Mesodermal cell (in vitro differentiated cells): ENCODE data around the gene AGGF1.
"Not testable (repeated sequence)": the region's sequence is repeated elsewhere in the genome, so short reads cannot be mapped to it uniquely, and the experiment has no call there.

Experiments
- H3K27ac ChIP-seq: 2 replicates; pipeline ENCODE4 v1.7.0; 2013; ENCODE audit warnings: mild to moderate bottlenecking, low read depth, low read length, moderate library complexity; ENCODE audit not compliant: severe bottlenecking
- H3K36me3 ChIP-seq: 2 replicates; pipeline ENCODE4 v1.7.1; 2013; ENCODE audit warnings: mild to moderate bottlenecking, low read length, moderate library complexity; ENCODE audit not compliant: control insufficient read depth, insufficient read depth
- H3K4me1 ChIP-seq: one replicate; pipeline ENCODE4 v1.7.1; 2013; ENCODE audit warnings: mild to moderate bottlenecking, low read length; ENCODE audit not compliant: insufficient read depth, control insufficient read depth, poor library complexity, severe bottlenecking
- H3K4me3 ChIP-seq: 2 replicates; pipeline ENCODE4 v1.7.0; 2013; ENCODE audit warnings: low read length, control low read depth, mild to moderate bottlenecking; ENCODE audit not compliant: insufficient read depth, poor library complexity, severe bottlenecking; ENCODE audit errors: extremely low read depth
- H3K9me3 ChIP-seq: 2 replicates; pipeline ENCODE4 v1.7.1; 2013; ENCODE audit warnings: mild to moderate bottlenecking, low read length, moderate library complexity; ENCODE audit not compliant: control insufficient read depth
- WGBS, 2 experiments: methylation state at CpG; one replicate each; pipeline ENCODE4 v1.1.5; 2013; ENCODE audit warnings: missing lambda C conversion rate in 2 of 2; ENCODE audit not compliant: insufficient coverage in 2 of 2; 5-methylcytosine and 5-hydroxymethylcytosine counted together

AGGF1 gene

DNA sequence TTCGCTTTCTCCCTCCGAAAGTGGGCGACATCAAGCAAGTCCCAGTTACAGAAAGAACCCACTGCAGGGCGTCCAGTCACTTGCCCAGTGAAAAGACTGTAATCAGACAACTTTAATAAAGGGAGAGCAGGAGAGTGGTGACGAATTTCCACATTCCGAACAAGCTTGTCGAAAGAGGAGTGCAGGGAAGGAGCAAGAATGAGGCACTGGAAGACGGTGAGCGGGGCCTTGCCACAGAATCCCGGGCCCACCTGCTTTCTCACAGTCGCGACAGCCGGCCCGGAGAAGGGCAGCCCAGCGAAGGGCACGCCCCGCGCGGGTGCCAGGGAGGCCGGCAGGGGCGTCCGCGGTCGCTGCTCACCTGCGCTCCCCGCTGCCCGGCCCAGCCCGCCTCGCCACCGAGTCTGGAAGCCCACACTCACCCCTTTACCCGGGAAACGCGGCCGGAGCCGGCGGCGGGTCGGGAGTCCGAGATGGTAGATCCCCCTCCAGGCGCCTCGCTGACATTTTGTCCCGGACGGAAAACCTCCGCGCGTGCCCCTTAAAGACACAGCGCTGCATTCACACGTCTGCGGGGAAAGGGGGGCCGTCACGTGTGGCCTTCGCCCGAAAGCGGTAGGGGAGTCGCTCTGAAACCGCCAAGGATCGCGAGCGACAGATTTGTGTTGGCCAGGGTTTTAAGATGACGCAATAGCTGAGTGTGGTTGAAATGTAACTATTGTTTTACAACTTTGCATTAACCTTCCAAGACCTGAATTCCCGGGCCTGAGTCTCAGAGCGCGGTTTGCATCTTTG is 56.7 kb downstream of the AGGF1 start, which contains the start of gene ZBED3:
ZBED3 (minus strand) TSS at position 597 of the 795 bp plus-strand sequence. CDS start 9,407 bp downstream, outside the sequence.
- peak within 1 kb of the TSS; percentile 93 for H3K27ac ChIP-seq
- no peaks in the 10 kb centered on the region for H3K36me3 ChIP-seq
- peaks cover 5% of the 10 kb centered on the region for H3K9me3 ChIP-seq
- H3K4me3 ChIP-seq, result peak within 1 kb of the TSS; percentile 67
- H3K4me1 ChIP-seq, result peaks cover 4% of the 10 kb centered on the region
- 1% methylated on average over 32 to 50 of the region's 63 CpGs for WGBS, 2 experiments

DNA sequence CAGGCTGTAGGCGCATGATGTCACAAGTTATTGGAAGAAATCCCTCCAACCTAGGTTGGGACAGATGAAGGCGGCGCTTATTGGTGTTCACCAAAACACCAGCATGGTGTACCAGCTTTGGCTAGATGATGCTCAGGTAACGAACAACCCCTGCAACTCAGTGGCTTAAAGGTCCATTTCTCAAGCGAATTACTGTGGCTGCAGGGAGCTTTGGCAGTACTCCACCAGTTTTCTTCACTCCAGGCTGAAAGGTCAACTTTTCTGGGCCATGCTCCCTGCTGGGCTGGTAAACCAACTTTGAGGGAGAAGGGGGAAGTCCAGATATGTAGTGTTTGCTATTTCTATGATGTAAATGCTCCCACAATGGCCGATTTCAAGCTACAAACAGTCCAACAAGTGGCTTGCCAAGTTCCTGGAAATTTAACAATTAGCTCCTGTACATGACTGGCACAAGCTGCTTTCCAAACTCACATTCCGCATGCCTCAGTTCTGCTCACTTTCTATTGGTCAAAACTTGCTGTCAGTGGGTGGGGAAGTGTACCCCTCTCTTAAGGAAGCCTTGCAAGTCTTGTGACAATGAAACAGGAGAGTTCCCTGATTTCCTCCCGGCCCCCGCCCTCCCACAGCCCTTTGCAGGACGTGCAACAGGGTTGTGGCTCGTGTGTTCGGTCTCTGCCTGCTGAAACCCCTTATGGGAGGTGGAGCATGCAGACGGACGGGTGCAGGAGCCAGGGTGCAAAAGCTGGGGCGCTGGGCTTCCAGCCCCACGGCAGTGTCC is 57.5 kb downstream of the AGGF1 start:
- 74 to 80% methylated on average over 14 to 16 of the region's 16 CpGs for WGBS, 2 experiments
- Histone ChIP-seq H3K9me3 (peaks cover 5% of the 10 kb centered on the region), H3K4me3 (peak overlapping the region; percentile 67), H3K36me3 (no peaks in the 10 kb centered on the region), H3K4me1 (peaks cover 4% of the 10 kb centered on the region), H3K27ac (peak overlapping the region; percentile 93)

DNA sequence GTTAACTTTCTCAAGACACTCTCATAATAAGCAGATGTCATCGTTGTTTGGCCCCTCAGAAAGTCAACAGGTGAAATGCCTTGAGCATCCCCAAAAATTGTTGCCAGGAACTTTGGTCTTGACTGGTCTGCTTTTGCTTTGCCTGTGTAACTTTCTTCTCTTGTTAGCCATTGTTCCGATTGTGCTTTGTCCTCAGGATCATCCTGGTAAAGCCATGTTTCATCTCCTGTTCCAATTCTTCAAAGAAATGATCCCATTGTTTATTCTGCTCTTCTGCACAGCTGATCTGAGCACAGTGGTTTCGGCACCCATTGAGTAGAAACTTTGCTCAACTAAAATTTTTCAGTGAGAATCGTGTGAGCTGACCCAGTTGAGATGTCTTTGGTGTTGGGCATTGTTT is 65.0 kb downstream of the AGGF1 start:
- Histone ChIP-seq H3K4me1 (no peaks in the 10 kb centered on the region), H3K4me3 (no peak overlapping the region), H3K9me3 (no peaks in the 10 kb centered on the region), H3K27ac (no peak overlapping the region), H3K36me3 (no peaks in the 10 kb centered on the region)
- WGBS, 2 experiments, result 80 to 98% methylated on average over 3 to 4 of the region's 4 CpGs

DNA sequence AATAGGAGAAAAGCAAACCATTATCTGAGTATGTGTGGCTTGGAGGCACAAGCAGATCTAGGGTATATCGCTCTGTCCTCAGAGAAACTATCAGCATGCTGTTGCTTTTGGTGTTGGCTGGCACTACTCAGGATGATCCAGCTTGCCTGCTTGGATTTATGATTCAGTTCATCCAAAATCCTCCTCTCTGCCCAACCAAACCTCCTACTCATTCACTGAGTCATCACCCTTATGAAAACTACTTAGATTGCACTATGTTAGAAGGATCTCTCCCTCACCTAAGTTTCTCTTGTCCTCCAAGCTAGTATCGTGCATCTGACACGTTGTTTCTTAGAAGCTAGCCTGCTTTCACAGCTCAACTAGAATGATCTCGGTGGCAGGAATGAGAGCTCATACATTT is 71.1 kb downstream of the AGGF1 start:
- WGBS, 2 experiments, result 93 to 100% methylated on average over 3 to 4 of the region's 4 CpGs

DNA sequence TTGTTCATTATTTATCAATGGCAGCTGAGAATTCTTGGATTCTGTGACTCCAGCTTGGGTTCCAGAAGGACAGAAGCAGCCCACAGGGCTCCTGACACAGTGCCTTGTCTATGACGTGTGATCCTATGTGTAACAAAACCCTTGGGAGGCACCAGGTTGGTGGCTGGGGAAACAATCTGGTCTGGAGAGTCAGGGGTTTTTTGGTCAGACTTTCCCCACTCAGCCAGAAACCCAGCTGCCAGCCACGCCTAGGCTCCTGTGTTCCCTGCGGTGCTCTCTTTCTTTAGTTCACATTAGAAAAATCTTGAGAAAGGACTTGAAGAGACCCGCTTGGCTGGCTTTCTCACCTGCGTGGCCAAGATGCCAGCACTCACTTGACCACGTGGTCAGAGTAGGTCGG is 72.3 kb downstream of the AGGF1 start:
- Histone ChIP-seq H3K36me3 (no peaks in the 10 kb centered on the region), H3K4me3 (no peak overlapping the region), H3K9me3 (no peaks in the 10 kb centered on the region), H3K27ac (no peak overlapping the region), H3K4me1 (no peaks in the 10 kb centered on the region)
- WGBS, 2 experiments, result 92 to 98% methylated on average over 5 to 6 of the region's 7 CpGs

More for the DNA sequence above, 71.1 kb downstream of the AGGF1 start:
- Histone ChIP-seq H3K4me3 (no peak overlapping the region), H3K9me3 (no peaks in the 10 kb centered on the region), H3K27ac (no peak overlapping the region), H3K4me1 (no peaks in the 10 kb centered on the region), H3K36me3 (no peaks in the 10 kb centered on the region)

DNA sequence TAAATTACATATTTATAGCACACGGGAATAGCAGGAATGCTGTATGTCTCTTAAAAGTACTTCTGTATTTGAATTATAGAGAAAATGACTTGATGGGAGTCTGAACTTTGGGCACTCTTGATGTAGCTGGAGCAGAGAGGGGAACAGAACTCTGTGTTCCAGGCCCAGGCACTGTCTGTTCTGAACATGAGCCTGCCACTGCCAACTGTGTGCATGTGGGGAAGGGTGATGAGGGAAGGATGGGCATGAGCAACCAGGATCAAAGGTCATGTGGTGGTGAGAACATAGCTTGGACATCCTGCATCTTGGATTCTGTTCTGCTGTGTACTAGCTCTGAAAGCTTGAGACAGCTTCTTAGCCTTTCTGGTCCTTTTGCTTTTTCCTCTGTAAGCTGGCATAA is 73.3 kb downstream of the AGGF1 start:
- Histone ChIP-seq H3K9me3 (no peaks in the 10 kb centered on the region), H3K4me3 (no peak overlapping the region), H3K27ac (no peak overlapping the region), H3K4me1 (no peaks in the 10 kb centered on the region), H3K36me3 (no peaks in the 10 kb centered on the region)
- WGBS, 2 experiments, result no CpG with 5 or more reads among the region's 1 CpG

DNA sequence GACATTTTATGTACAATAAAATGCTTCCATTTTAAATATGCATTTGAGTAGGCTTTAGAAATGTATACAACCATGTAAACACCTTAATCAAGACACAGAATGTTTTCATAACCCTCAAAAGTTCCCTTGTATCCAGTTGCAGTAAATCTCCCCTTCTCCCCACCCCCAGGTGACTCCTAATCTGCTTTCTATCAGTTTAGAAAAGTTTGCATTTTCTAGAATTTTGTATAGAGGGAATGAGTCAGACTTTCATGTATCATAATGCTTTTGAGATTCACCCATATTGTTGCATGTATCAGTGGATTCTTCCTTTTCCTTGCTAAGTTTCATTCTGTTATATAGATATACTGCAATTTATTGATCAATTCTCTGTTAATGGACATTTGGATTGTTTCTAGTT is 74.6 kb downstream of the AGGF1 start:
- Histone ChIP-seq H3K4me3 (no peak overlapping the region), H3K4me1 (no peaks in the 10 kb centered on the region), H3K36me3 (no peaks in the 10 kb centered on the region), H3K9me3 (no peaks in the 10 kb centered on the region), H3K27ac (no peak overlapping the region)

DNA sequence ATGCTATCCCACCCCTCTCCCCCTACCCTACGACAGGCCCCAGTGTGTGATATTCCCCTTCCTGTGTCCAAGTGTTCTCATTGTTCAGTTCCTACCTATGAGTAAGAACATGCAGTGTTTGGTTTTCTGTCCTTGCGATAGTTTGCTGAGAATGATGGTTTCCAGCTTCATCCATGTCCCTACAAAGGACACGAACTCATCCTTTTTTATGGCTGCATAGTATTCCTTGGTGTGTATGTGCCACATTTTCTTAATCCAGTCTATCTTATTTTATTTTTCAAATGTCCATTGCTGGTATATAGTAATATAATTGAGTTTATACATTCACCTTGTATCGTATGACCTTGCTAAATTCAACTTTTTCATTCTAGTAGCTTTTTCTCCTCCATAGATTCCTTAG is 76.8 kb downstream of the AGGF1 start:
- H3K4me3 ChIP-seq, H3K9me3 ChIP-seq, H3K4me1 ChIP-seq, H3K36me3 ChIP-seq, H3K27ac ChIP-seq: not testable (repeated sequence)
- WGBS, 2 experiments, result no CpG with 5 or more reads among the region's 4 CpGs
